ENCODE results near the gene KHNYN.

Gene KHNYN

DNA sequence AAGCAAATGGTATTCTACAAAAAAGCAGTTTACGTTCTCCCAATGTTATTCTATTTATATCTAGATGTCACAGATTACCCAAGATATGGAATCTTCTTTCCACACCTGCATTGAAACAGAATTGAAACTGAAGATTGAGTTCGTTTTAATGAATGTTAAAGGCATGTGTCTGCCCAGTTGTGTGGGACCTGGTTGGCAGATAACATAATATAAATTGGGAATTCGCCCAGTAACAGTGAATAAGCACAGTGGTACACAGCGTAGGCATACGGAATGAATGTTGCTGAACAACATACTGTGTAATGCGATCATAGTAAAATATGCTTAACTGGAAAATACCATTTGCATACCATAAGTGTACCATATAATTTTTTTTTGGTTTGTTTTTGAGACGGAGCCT lies 4.3 kb downstream of the KHNYN start:
- H3K4me1 ChIP-seq (ENCODE audit: low read depth, poor library complexity, severe bottlenecking) = peaks cover 17% of the 10 kb centered on the region
- TF ChIP-seq, protein P1, sequence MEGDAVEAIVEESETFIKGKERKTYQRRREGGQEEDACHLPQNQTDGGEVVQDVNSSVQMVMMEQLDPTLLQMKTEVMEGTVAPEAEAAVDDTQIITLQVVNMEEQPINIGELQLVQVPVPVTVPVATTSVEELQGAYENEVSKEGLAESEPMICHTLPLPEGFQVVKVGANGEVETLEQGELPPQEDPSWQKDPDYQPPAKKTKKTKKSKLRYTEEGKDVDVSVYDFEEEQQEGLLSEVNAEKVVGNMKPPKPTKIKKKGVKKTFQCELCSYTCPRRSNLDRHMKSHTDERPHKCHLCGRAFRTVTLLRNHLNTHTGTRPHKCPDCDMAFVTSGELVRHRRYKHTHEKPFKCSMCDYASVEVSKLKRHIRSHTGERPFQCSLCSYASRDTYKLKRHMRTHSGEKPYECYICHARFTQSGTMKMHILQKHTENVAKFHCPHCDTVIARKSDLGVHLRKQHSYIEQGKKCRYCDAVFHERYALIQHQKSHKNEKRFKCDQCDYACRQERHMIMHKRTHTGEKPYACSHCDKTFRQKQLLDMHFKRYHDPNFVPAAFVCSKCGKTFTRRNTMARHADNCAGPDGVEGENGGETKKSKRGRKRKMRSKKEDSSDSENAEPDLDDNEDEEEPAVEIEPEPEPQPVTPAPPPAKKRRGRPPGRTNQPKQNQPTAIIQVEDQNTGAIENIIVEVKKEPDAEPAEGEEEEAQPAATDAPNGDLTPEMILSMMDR (conservative IDR thresholded peaks at IDR 0.05; ENCODE audit: low read depth, low read length) = no peak
- H2AFZ ChIP-seq (ENCODE audit: low read depth) = no peak overlapping the region
- H3K79me2 ChIP-seq (ENCODE audit: insufficient read depth, low read depth) = no peaks in the 10 kb centered on the region
- no peak overlapping the region for H3K9ac ChIP-seq
- no peak overlapping the region for H3K4me2 ChIP-seq
- no peaks in the 10 kb centered on the region for H4K20me1 ChIP-seq (ENCODE audit: insufficient read depth)
- no peak overlapping the region for H3K4me3 ChIP-seq (IDR thresholded peaks at IDR 0.05; ENCODE audit: insufficient read depth, low read depth, low read length)
- no peaks in the 10 kb centered on the region for H3K36me3 ChIP-seq (ENCODE audit: insufficient read depth)
- H3K27ac ChIP-seq = no peak overlapping the region
- no peaks in the 10 kb centered on the region for H3K27me3 ChIP-seq (ENCODE audit: insufficient read depth, low read depth)

DNA sequence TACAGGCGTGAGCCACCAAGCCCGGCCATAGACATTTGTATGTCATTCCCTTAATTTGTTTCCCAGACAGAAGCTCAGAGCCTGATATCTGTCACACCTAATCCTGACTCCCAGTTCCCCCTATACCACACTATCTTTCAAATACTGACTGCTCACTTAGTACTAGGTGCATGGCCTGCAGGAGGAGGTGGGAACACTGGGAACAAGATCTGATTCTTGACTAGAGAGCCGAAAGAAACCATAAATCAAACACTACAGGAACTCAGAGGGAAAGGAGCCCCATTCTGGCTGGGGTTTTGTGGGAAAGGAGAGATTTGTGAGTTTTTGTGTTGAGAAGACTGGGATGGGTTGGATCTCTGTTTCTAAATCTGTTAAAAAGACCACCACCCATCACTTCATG lies 4.9 kb downstream of the KHNYN start:
- no peaks in the 10 kb centered on the region for H3K36me3 ChIP-seq (ENCODE audit: insufficient read depth)
- H3K27me3 ChIP-seq (ENCODE audit: insufficient read depth, low read depth) = no peaks in the 10 kb centered on the region
- H3K9ac ChIP-seq = no peak overlapping the region
- peaks cover 13% of the 10 kb centered on the region for H3K4me1 ChIP-seq (ENCODE audit: low read depth, poor library complexity, severe bottlenecking)
- TF ChIP-seq, protein P1 (conservative IDR thresholded peaks at IDR 0.05; ENCODE audit: low read depth, low read length) = no peak
- no peak overlapping the region for H2AFZ ChIP-seq (ENCODE audit: low read depth)
- H3K27ac ChIP-seq = no peak overlapping the region
- H3K4me3 ChIP-seq (IDR thresholded peaks at IDR 0.05; ENCODE audit: insufficient read depth, low read depth, low read length) = no peak overlapping the region
- no peak overlapping the region for H3K4me2 ChIP-seq
- H4K20me1 ChIP-seq (ENCODE audit: insufficient read depth) = no peaks in the 10 kb centered on the region
- no peaks in the 10 kb centered on the region for H3K79me2 ChIP-seq (ENCODE audit: insufficient read depth, low read depth)

DNA sequence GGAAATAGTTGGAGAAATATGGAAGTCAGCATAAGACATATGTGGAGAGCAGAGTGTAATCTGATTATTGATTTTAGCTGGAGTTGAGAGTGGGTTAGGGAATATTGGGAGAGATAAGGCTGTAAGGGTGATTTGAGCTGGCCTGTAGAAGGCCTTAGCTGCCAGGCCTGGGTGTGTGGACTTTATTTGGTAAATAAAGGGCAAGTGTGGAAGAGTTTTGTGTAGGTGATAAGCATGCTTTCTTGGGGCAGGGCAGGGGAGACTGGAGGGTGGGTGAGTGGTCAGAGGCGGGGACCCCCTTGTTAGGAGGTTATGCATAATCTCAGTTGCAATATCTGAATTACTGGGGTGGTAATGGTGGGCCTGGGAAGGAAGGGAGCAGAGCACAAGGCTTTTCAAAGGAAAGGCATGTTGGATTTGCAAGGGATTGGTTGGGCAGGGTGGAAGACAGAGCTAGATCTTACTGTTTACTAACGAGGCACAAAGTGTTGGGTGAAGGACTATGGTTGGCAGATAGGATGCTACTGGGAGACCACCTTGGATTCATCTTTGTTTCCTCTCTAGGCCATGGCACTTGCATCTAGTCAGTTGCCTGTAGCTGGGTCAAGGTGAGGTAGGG lies 5.5 kb downstream of the KHNYN start:
- Histone ChIP-seq H3K36me3 (ENCODE audit: insufficient read depth) (no peaks in the 10 kb centered on the region), H3K4me1 (ENCODE audit: low read depth, poor library complexity, severe bottlenecking) (peaks cover 13% of the 10 kb centered on the region)

DNA sequence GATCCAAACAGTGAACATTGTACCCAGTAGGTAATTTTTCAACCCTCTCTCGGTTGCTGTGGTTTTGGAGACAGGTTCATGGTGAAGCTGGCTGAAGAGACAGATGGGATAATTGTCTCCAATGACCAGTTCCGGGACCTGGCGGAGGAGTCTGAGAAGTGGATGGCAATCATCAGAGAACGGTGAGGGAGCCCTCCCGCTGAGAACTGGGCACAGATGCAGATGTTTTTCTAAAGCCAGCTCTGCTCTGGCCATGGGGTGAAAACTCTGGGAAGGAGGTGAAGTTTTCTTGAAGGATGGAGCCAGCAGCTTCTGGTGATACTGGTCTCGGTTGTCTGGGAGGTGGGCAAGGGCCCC lies 6.2 kb downstream of the KHNYN start:
- no peak overlapping the region for H3K9ac ChIP-seq
- no peaks in the 10 kb centered on the region for H3K36me3 ChIP-seq (ENCODE audit: insufficient read depth)
- no peak overlapping the region for H3K4me2 ChIP-seq
- H4K20me1 ChIP-seq (ENCODE audit: insufficient read depth) = no peaks in the 10 kb centered on the region
- TF ChIP-seq, protein P1 (conservative IDR thresholded peaks at IDR 0.05; ENCODE audit: low read depth, low read length) = no peak
- H2AFZ ChIP-seq (ENCODE audit: low read depth) = no peak overlapping the region
- H3K27me3 ChIP-seq (ENCODE audit: insufficient read depth, low read depth) = no peaks in the 10 kb centered on the region
- H3K27ac ChIP-seq = no peak overlapping the region
- H3K4me1 ChIP-seq (ENCODE audit: low read depth, poor library complexity, severe bottlenecking) = peaks cover 14% of the 10 kb centered on the region
- H3K4me3 ChIP-seq (IDR thresholded peaks at IDR 0.05; ENCODE audit: insufficient read depth, low read depth, low read length) = no peak overlapping the region
- H3K79me2 ChIP-seq (ENCODE audit: insufficient read depth, low read depth) = no peaks in the 10 kb centered on the region

More for the DNA sequence above, 5.5 kb downstream of the KHNYN start:
- Histone ChIP-seq H3K79me2 (ENCODE audit: insufficient read depth, low read depth) (no peaks in the 10 kb centered on the region), H3K27me3 (ENCODE audit: insufficient read depth, low read depth) (no peaks in the 10 kb centered on the region), H4K20me1 (ENCODE audit: insufficient read depth) (no peaks in the 10 kb centered on the region), H3K4me2 (no peak overlapping the region), H3K27ac (no peak overlapping the region), H3K9ac (no peak overlapping the region), H3K4me3 (IDR thresholded peaks at IDR 0.05; ENCODE audit: insufficient read depth, low read depth, low read length) (no peak overlapping the region), H2AFZ (ENCODE audit: low read depth) (no peak overlapping the region)
- TF ChIP-seq, protein P1 (conservative IDR thresholded peaks at IDR 0.05; ENCODE audit: low read depth, low read length) = no peak

All from KMS-11 (cell line).